HFFc6 (cell line): ENCODE results near the gene COPA. TPM values are rescaled to one million over a fixed set of nuclear protein-coding genes. Genes with fewer than 3 reads are reported as not detected.

ENCODE experiments used
- DNase-seq: peaks from one replicate; pipeline ENCODE4 v3.0.0-alpha.2; 2018
- H3K27ac Mint-ChIP-seq: 2 replicates; pipeline ENCODE4 v1.8.0; 2020; ENCODE audit warnings: mild to moderate bottlenecking, mixed read lengths
- H3K27me3 Mint-ChIP-seq: 2 replicates; pipeline ENCODE4 v1.8.0; 2021; ENCODE audit warnings: mild to moderate bottlenecking, moderate library complexity, mixed read lengths; ENCODE audit not compliant: insufficient read depth
- H3K36me3 Mint-ChIP-seq: 2 replicates; pipeline ENCODE4 v1.8.0; 2021; ENCODE audit warnings: low read depth, mixed read lengths
- H3K4me1 Mint-ChIP-seq: 2 replicates; pipeline ENCODE4 v1.8.0; 2020; ENCODE audit warnings: low read depth, mixed read lengths
- H3K4me3 Mint-ChIP-seq: 2 replicates; pipeline ENCODE4 v1.8.0; 2020; ENCODE audit warnings: mild to moderate bottlenecking, moderate library complexity, mixed read lengths
- H3K9me3 Mint-ChIP-seq: 2 replicates; pipeline ENCODE4 v1.8.0; 2020; ENCODE audit warnings: mild to moderate bottlenecking, mixed read lengths
- CTCF ChIP-seq: fragments of 200-600 bp; sonication (generic); IDR thresholded peaks from 2 replicates; pipeline ENCODE4 v1.5.0; 2021; ENCODE audit warnings: antibody characterized with exemption, mild to moderate bottlenecking
- total RNA-seq, 6 experiments: library from RNA; stranded (reverse); fragmentation: NEBNext Ultra II Directional; extraction: Animal tissue kit (Norgen Biotek cat#: 25700); gene quantifications; 2 replicates in 1 of 6; 3 replicates in 5 of 6; pipeline ENCODE4 v1.2.3, GENCODE V29; 2021

Gene COPA
- total RNA-seq, 6 experiments from 2014 or later: 218 to 257 (median 249) TPM

- peaks cover 4% of the 10 kb centered on the region for H3K27me3 Mint-ChIP-seq
- H3K9me3 Mint-ChIP-seq: no peaks in the 10 kb centered on the region
- H3K27ac Mint-ChIP-seq: no peak overlapping the region
- no peak for TF ChIP-seq CTCF
- no peak for DNase-seq
- peaks cover 11% of the 10 kb centered on the region; the same call in 1 of the 2 replicates for H3K36me3 Mint-ChIP-seq
- H3K4me1 Mint-ChIP-seq: peaks cover 49% of the 10 kb centered on the region
- H3K4me3 Mint-ChIP-seq: no peak overlapping the region
Observed at GRCh38 chr1:160257411-160258015, 85.5 kb downstream of the COPA start.

GRCh38 chr1:160256396-160257046, 86.5 kb downstream of the COPA start:
- no peak for TF ChIP-seq CTCF
- peaks cover 8% of the 10 kb centered on the region; the same call in 1 of the 2 replicates for H3K36me3 Mint-ChIP-seq
- DNase-seq: peak; percentile 48
- no peaks in the 10 kb centered on the region for H3K27me3 Mint-ChIP-seq
- no peaks in the 10 kb centered on the region for H3K9me3 Mint-ChIP-seq
- H3K27ac Mint-ChIP-seq: peak overlapping the region; percentile 13; the same call in 1 of the 2 replicates
- peaks cover 56% of the 10 kb centered on the region for H3K4me1 Mint-ChIP-seq
- peak overlapping the region; percentile 13; the same call in 1 of the 2 replicates for H3K4me3 Mint-ChIP-seq

GRCh38 chr1:160255781-160256300, 87.2 kb downstream of the COPA start:
- no peak overlapping the region for H3K4me3 Mint-ChIP-seq
- H3K27ac Mint-ChIP-seq: no peak overlapping the region
- DNase-seq: no peak
- peaks cover 8% of the 10 kb centered on the region; the same call in 1 of the 2 replicates for H3K36me3 Mint-ChIP-seq
- H3K27me3 Mint-ChIP-seq: no peaks in the 10 kb centered on the region
- H3K4me1 Mint-ChIP-seq: peaks cover 49% of the 10 kb centered on the region
- TF ChIP-seq CTCF: no peak
- no peaks in the 10 kb centered on the region for H3K9me3 Mint-ChIP-seq

- Mint-ChIP-seq H3K36me3 (0 out of 2 replicates have a peak, but pooled peaks cover 4% of the 10 kb centered on the region), H3K4me1 (peaks cover 29% of the 10 kb centered on the region), H3K27ac (peak overlapping the region; percentile 62), H3K27me3 (no peaks in the 10 kb centered on the region), H3K4me3 (no peak overlapping the region), H3K9me3 (no peaks in the 10 kb centered on the region)
- peak; percentile 84 for TF ChIP-seq CTCF
- DNase-seq: peak; percentile 70
Observed at GRCh38 chr1:160251687-160252526, 91.1 kb downstream of the COPA start.

GRCh38 chr1:160251011-160251410, 92.0 kb downstream of the COPA start:
- Mint-ChIP-seq H3K27ac (no peak overlapping the region), H3K4me1 (peaks cover 20% of the 10 kb centered on the region), H3K27me3 (no peaks in the 10 kb centered on the region), H3K36me3 (0 out of 2 replicates have a peak, but pooled peaks cover 4% of the 10 kb centered on the region), H3K4me3 (no peak overlapping the region), H3K9me3 (no peaks in the 10 kb centered on the region)
- no peak for DNase-seq
- no peak for TF ChIP-seq CTCF
